ENCODE results near the gene IER2.
A peak's percentile ranks its signal among the peaks of the same experiment; 100 is the strongest.

IER2 gene

DNA sequence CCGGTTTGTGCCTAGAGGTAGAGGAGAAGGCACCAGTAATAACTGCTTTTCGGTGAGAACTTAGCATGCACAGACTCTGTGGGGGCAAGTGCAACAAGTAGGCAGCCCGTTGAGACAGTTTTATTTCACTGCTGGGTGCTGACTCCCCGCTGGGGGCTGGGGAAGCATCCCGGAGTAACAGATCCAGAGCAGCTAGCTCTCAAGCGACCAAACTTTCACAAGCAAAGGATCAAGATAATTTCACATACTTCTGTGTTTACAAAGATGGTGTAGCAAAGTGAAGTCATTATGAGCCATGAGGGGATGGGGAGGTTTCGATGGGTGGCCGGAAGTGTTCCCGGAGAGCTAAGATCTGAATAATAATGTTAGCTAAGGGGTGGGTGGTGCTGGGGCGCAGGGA is 29.4 kb upstream of the IER2 start:
- H3K27ac ChIP-seq (ENCODE audit: low read depth, low read length), result peak overlapping the region; percentile 66; the same call in 1 of the 2 replicates
- H3K36me3 ChIP-seq (ENCODE audit: insufficient read depth, low read length), result peaks cover 24% of the 10 kb centered on the region
- peak overlapping the region; percentile 21; the same call in 1 of the 2 replicates for H3K9ac ChIP-seq (ENCODE audit: low read depth, low read length)
- WGBS, result 22% methylated on average over 10 of the region's 10 CpGs
- H3K9me3 ChIP-seq (ENCODE audit: insufficient read depth, low read depth, low read length), result no peaks in the 10 kb centered on the region
- no peaks in the 10 kb centered on the region for H3K27me3 ChIP-seq (ENCODE audit: insufficient read depth, low read length)
- peak overlapping the region; percentile 88 for H3K4me3 ChIP-seq (ENCODE audit: low read length)
- H3K4me1 ChIP-seq (ENCODE audit: insufficient read depth, low read length), result peaks cover 27% of the 10 kb centered on the region

DNA sequence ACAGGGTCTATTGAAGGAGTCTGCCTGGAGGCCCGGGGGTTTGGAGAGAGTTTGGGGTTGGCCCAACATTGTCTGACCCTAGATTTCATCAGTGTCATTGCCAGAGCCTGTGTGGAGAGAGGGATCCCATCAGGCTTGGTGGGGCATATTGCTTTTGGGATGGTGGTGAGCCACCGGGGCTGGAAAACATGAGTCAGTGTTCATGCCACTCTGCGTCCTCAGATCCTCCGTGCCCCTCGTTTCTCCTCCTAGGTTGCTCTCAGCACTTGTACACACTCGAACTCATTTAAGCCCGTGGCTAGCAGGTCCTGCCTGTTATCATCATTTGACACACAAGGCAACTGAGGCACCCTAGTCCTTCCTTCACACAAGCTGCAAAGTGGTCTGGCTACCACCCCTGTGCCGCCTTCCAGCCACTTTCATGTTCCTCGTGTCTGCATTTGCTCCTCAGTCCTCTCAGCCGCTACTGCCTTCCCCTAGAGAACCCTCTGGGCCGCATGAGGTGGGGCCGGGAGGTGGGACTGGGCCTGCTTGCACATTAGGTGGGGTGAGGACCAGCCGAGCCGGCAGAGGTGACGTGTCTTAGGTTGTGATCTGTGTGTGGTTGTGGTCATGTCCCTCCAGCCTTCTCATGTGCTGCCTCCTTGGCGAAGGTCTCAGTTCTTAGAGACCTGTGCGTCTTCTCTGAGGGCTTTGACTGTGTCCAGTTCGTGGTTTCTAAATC is 28.5 kb upstream of the IER2 start:
- no peak overlapping the region for H3K9ac ChIP-seq (ENCODE audit: low read depth, low read length)
- WGBS, result 91% methylated on average over 18 of the region's 18 CpGs

DNA sequence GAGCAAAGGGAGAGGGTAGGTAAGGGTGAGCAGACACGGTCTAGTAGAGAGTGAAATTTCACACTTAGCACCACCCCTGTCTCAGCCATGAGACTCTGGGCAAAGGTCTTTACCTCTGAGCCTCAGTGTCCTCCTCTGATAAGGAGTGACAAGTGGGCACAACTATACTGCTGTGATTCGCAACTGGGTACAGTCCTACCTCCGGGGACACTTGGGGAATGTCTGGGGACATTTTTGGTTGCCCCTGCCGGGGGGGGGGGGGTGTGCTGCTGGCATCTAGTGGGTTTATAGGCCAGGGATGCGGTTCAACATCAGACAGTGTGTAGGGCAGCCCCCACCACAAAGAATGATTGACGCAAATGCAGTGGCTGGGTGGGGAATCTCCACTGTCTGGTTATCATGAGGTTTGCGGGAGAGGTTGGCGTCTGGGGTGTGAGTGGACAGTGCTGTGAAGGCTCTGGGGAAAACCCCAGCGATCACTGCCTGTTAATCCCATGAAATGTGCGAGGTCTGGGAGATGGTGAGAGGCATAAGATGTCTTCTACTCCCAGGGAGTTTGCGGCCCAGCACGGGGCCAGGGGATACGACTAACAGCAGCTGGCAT is 27.8 kb upstream of the IER2 start:
- no peak overlapping the region for H3K27ac ChIP-seq (ENCODE audit: low read depth, low read length)
- no peaks in the 10 kb centered on the region for H3K27me3 ChIP-seq (ENCODE audit: insufficient read depth, low read length)
- H3K4me3 ChIP-seq (ENCODE audit: low read length), result no peak overlapping the region
- 94% methylated on average over 13 of the region's 13 CpGs for WGBS
- no peak overlapping the region for H3K9ac ChIP-seq (ENCODE audit: low read depth, low read length)
- H3K9me3 ChIP-seq (ENCODE audit: insufficient read depth, low read depth, low read length), result no peaks in the 10 kb centered on the region
- H3K4me1 ChIP-seq (ENCODE audit: insufficient read depth, low read length), result peaks cover 27% of the 10 kb centered on the region
- H3K36me3 ChIP-seq (ENCODE audit: insufficient read depth, low read length), result peaks cover 31% of the 10 kb centered on the region

More for the DNA sequence above, 28.5 kb upstream of the IER2 start:
- peaks cover 27% of the 10 kb centered on the region for H3K4me1 ChIP-seq (ENCODE audit: insufficient read depth, low read length)
- H3K27ac ChIP-seq (ENCODE audit: low read depth, low read length), result 0 out of 2 replicates have a peak overlapping the region, but pooled peaks have one; percentile 14
- no peak overlapping the region for H3K4me3 ChIP-seq (ENCODE audit: low read length)
- H3K36me3 ChIP-seq (ENCODE audit: insufficient read depth, low read length), result peaks cover 30% of the 10 kb centered on the region
- H3K9me3 ChIP-seq (ENCODE audit: insufficient read depth, low read depth, low read length), result no peaks in the 10 kb centered on the region
- no peaks in the 10 kb centered on the region for H3K27me3 ChIP-seq (ENCODE audit: insufficient read depth, low read length)

DNA sequence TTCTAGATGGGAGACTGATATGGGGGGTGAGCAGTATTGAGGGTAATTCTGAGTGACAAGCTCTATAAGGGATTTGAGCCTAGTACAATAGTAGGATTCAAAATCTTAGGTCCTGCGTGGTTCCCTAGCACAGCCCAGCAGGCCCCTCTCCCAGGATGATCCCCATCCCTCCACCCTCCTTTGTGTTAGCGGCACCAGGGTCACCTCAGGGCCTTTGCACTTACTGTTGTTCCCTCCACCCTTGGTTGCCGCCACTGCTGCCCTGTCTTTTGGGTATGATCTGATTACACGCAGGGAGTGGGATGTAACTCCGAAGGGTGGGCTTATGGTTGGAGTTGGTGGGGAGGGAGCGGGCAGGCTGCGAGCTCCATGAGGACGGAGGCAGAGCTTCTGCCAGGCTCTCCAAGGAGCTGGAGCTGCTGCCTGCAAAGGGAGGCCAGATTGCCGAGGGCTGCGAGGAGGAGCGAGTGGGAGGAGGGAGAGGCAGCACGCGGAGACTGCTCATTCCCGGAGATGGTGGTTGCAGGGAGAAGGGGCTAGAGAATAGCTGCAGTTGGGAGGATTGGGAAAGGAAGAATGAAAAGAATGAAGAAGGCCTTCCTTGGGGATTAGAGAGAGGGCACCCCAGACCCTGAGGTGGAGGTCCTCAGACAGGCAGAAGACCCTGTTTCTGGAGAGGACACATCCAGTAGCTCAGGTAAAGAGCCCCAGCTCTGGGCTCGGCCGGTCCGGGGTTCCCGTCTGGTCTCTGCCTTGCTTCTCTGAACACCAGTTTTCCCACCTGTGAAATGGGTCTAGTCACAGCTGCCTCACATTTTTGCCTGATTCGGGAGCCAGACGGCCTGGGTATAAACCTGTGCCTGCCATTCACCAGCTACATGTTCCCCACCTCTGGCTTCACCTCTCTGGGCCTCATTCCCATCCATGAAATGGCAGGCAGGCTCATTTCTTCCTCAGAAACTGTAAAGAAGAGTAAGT is 26.9 kb upstream of the IER2 start:
- H3K36me3 ChIP-seq (ENCODE audit: insufficient read depth, low read length), result peaks cover 31% of the 10 kb centered on the region
- no peaks in the 10 kb centered on the region for H3K27me3 ChIP-seq (ENCODE audit: insufficient read depth, low read length)
- no peak overlapping the region for H3K4me3 ChIP-seq (ENCODE audit: low read length)
- peaks cover 27% of the 10 kb centered on the region for H3K4me1 ChIP-seq (ENCODE audit: insufficient read depth, low read length)
- WGBS, result 89% methylated on average over 20 of the region's 20 CpGs
- no peak overlapping the region for H3K27ac ChIP-seq (ENCODE audit: low read depth, low read length)
- H3K9me3 ChIP-seq (ENCODE audit: insufficient read depth, low read depth, low read length), result no peaks in the 10 kb centered on the region
- no peak overlapping the region for H3K9ac ChIP-seq (ENCODE audit: low read depth, low read length)

DNA sequence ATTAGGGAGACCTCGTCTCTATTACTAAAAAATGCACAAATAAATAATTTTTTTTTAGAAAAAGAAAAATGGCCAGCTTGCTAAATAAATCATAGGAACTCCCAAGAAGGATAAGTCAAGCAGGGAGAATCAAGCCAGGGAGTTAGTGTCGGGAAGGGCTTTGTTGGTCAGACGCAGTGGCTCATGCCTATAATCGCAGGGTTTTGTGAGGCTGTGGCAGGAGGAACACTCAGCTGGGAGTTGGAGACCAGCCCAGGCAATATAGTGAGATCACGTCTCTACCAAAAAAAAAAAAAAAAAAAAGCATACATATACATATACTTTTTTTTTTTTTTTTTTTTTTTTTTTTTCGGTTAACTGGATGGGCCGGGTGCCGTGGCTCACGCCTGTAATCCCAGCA is 23.2 kb upstream of the IER2 start:
- H3K9me3 ChIP-seq (ENCODE audit: insufficient read depth, low read depth, low read length), result no peaks in the 10 kb centered on the region
- no peaks in the 10 kb centered on the region for H3K27me3 ChIP-seq (ENCODE audit: insufficient read depth, low read length)
- H3K9ac ChIP-seq (ENCODE audit: low read depth, low read length), result no peak overlapping the region
- H3K36me3 ChIP-seq (ENCODE audit: insufficient read depth, low read length), result peaks cover 17% of the 10 kb centered on the region
- over 99% methylated on average over 7 of the region's 9 CpGs for WGBS
- H3K27ac ChIP-seq (ENCODE audit: low read depth, low read length), result no peak overlapping the region
- no peak overlapping the region for H3K4me3 ChIP-seq (ENCODE audit: low read length)
- H3K4me1 ChIP-seq (ENCODE audit: insufficient read depth, low read length), result no peaks in the 10 kb centered on the region

DNA sequence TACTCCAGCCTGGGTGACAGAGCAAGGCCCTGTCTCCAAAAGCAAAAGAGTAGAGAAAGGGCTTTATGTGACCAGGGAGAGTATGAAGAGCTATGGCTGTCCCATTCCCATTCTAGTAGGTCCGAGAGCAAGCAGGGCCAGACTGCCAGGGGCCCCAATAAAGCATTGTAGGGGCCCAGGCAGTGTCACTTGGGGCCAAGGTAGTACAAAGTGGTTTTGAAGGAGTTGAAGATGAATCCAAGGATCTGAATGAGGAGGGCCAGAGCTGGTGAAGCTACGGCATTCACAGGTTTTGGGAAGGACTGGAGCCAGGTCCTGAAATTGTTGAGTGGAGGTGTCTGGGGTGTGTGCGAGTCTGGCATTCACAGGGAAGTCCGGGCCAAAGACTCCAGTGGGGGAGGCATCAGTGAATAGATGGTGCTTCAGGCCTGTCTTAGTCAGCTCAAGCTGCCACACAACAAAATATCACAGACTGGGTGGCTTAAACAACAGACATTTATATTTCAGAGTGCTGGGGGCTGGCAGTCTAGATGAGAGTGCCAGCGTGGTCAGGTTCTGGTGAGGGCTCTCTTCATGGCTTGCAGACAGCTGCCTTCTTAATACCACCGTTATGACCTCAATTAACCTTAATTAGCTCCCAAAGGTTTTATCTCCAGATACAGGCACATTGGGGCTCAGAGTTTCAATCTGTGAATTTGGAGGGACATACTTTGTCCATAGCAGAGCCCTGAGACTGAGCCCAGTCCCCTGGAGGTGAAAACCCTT is 22.2 kb upstream of the IER2 start:
- H3K9me3 ChIP-seq (ENCODE audit: insufficient read depth, low read depth, low read length), result no peaks in the 10 kb centered on the region
- no peak overlapping the region for H3K27ac ChIP-seq (ENCODE audit: low read depth, low read length)
- H3K4me3 ChIP-seq (ENCODE audit: low read length), result no peak overlapping the region
- H3K9ac ChIP-seq (ENCODE audit: low read depth, low read length), result no peak overlapping the region
- H3K4me1 ChIP-seq (ENCODE audit: insufficient read depth, low read length), result no peaks in the 10 kb centered on the region
- peaks cover 19% of the 10 kb centered on the region for H3K36me3 ChIP-seq (ENCODE audit: insufficient read depth, low read length)
- WGBS, result 94% methylated on average over 6 of the region's 6 CpGs
- H3K27me3 ChIP-seq (ENCODE audit: insufficient read depth, low read length), result no peaks in the 10 kb centered on the region

DNA sequence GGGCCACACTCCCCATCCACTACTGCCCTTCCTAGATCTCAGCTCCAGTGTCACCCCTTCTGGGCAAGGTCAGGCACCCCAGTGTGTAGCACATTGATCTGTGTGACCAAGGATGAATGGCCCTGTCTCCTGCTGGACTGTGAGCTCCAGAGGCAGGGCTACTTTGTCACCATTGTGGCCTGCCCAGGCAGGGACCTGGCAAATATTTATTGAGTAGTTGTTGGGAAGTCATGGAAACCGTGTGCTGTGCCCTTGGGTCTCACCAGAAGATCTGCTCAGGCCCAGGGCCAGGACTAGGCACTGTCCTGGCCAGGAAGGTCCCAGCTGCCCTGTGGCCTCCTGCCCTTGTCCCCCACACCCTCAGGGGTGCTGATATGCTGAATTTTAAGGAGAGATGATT is 21.6 kb upstream of the IER2 start:
- no peaks in the 10 kb centered on the region for H3K27me3 ChIP-seq (ENCODE audit: insufficient read depth, low read length)
- no peaks in the 10 kb centered on the region for H3K4me1 ChIP-seq (ENCODE audit: insufficient read depth, low read length)
- no peaks in the 10 kb centered on the region for H3K9me3 ChIP-seq (ENCODE audit: insufficient read depth, low read depth, low read length)
- WGBS, result 76% methylated on average over 1 of the region's 1 CpG
- H3K36me3 ChIP-seq (ENCODE audit: insufficient read depth, low read length), result peaks cover 21% of the 10 kb centered on the region
- H3K27ac ChIP-seq (ENCODE audit: low read depth, low read length), result no peak overlapping the region
- H3K9ac ChIP-seq (ENCODE audit: low read depth, low read length), result no peak overlapping the region
- no peak overlapping the region for H3K4me3 ChIP-seq (ENCODE audit: low read length)

DNA sequence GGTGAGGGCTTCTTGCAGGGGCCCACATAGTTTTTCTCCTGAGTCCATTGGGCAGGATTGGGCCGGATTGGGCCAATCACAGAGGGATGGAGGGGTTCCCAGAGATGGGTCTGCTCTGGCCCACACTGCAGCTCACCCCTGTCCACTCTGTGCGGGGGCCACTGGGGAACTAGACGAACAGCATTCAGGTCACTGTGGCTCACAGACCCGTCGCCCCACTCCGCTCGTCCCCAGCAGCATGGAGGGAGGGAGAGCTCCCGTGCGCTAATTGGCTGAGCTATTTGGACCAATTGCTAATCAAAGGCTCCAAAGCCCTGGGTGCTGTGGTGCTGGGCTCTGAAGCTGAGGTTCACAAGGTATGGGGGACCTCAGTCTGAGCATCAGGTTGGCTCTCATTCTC is 20.8 kb upstream of the IER2 start:
- Histone ChIP-seq H3K9me3 (ENCODE audit: insufficient read depth, low read depth, low read length) (no peaks in the 10 kb centered on the region), H3K4me3 (ENCODE audit: low read length) (no peak overlapping the region), H3K4me1 (ENCODE audit: insufficient read depth, low read length) (no peaks in the 10 kb centered on the region), H3K36me3 (ENCODE audit: insufficient read depth, low read length) (peaks cover 26% of the 10 kb centered on the region), H3K27ac (ENCODE audit: low read depth, low read length) (no peak overlapping the region), H3K27me3 (ENCODE audit: insufficient read depth, low read length) (no peaks in the 10 kb centered on the region), H3K9ac (ENCODE audit: low read depth, low read length) (no peak overlapping the region)
- 95% methylated on average over 9 of the region's 9 CpGs for WGBS

DNA sequence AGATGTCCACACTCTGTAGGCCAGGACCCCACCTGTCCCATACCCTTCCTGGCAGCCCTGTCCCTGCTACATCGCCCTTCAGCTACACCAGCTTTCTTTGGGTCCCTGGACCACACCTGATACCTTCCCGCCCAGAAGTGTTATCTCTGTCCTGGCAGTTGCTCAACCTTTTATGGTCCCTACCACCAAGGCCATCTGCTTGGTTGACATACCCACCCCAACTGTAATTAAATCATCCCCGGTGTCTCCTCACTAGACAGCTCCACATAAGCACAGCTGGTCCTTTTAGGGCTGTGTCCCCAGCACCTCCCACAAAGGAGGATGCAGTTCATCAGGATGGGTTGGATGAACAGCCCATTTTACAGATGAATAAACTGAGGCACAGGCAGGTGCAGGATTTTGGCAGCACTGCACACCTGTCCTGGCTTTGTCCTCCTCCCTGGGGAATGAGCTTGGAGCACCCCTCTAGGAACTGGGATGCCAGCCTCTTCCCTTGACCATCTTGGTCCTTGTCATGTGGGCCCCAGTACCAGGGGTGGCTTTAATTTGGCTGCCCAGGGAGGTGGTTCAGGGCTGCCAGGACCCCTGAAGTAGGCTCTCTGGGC is 19.2 kb upstream of the IER2 start:
- 94% methylated on average over 3 of the region's 3 CpGs for WGBS
- no peak overlapping the region for H3K4me3 ChIP-seq (ENCODE audit: low read length)
- no peak overlapping the region for H3K27ac ChIP-seq (ENCODE audit: low read depth, low read length)
- H3K9ac ChIP-seq (ENCODE audit: low read depth, low read length), result no peak overlapping the region
- no peaks in the 10 kb centered on the region for H3K27me3 ChIP-seq (ENCODE audit: insufficient read depth, low read length)
- H3K36me3 ChIP-seq (ENCODE audit: insufficient read depth, low read length), result peaks cover 36% of the 10 kb centered on the region
- H3K9me3 ChIP-seq (ENCODE audit: insufficient read depth, low read depth, low read length), result no peaks in the 10 kb centered on the region
- no peaks in the 10 kb centered on the region for H3K4me1 ChIP-seq (ENCODE audit: insufficient read depth, low read length)

DNA sequence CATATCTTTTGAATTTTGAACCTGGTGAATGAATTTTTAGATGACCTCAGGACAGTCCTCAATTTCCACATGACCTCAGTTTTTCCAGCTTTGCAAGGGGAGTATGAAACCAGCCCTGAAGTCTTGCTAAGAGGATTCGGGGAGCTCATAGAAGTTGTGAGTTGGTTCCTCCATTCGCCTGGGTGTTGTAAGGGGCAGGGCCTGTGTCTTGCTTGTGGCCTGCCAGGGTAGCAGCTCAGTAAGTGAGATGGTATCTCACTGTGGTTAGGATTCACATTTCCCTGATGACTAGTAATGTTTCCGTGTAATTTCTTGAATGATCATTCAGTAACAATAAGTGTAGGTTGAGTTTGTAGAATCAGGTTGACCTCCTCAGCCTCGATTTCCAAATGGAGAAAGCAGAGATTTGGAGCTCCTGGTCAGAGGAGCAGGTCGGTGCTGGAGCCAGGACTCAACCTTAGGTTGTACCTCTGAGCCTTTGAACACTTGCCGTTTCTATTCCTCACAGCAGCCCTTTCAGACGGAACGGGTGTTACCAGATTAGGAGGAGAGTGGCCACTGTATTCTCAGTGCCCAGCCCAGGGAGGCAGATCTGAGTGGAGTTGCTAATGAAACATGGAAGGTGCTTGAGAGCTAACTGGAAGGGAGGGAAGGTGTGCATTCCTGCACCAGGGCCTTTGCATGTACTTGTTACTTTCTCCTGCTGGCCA is 17.6 kb upstream of the IER2 start:
- H3K9ac ChIP-seq (ENCODE audit: low read depth, low read length), result no peak overlapping the region
- H3K27me3 ChIP-seq (ENCODE audit: insufficient read depth, low read length), result no peaks in the 10 kb centered on the region
- no peaks in the 10 kb centered on the region for H3K9me3 ChIP-seq (ENCODE audit: insufficient read depth, low read depth, low read length)
- H3K27ac ChIP-seq (ENCODE audit: low read depth, low read length), result no peak overlapping the region
- peaks cover 46% of the 10 kb centered on the region for H3K36me3 ChIP-seq (ENCODE audit: insufficient read depth, low read length)
- WGBS, result 94% methylated on average over 8 of the region's 8 CpGs
- H3K4me1 ChIP-seq (ENCODE audit: insufficient read depth, low read length), result no peaks in the 10 kb centered on the region
- H3K4me3 ChIP-seq (ENCODE audit: low read length), result no peak overlapping the region
